ENCODE measurements around the gene C15orf62. TPM values are rescaled to one million over a fixed set of nuclear protein-coding genes. Genes with fewer than 3 reads are reported as not detected.

Gene C15orf62
- total RNA-seq, 4 donors from 2014 or later: 0.66 to 0.85 TPM; not detected in 2

DNA sequence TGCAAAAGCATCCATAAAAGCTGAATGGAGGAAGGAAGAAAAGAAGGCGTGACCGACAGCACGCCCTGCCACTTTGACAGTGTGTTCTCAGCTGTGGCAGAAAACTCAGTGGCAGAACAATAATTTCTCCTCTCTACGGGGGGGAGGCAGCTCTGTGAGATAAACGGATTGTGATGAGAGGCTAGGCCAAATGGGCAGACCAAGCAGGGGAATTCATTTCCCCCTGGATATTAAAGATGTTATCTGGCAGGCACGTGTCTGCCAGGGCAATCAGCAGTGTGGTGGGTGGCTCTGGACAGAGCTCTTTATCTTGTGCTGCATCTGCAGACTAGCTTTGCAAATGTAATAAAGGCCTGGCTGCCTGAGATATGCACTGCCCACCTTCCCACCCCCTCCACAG is 12.8 kb upstream of the C15orf62 start:
- TF ChIP-seq, protein P1, sequence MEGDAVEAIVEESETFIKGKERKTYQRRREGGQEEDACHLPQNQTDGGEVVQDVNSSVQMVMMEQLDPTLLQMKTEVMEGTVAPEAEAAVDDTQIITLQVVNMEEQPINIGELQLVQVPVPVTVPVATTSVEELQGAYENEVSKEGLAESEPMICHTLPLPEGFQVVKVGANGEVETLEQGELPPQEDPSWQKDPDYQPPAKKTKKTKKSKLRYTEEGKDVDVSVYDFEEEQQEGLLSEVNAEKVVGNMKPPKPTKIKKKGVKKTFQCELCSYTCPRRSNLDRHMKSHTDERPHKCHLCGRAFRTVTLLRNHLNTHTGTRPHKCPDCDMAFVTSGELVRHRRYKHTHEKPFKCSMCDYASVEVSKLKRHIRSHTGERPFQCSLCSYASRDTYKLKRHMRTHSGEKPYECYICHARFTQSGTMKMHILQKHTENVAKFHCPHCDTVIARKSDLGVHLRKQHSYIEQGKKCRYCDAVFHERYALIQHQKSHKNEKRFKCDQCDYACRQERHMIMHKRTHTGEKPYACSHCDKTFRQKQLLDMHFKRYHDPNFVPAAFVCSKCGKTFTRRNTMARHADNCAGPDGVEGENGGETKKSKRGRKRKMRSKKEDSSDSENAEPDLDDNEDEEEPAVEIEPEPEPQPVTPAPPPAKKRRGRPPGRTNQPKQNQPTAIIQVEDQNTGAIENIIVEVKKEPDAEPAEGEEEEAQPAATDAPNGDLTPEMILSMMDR (IDR thresholded peaks at IDR 0.05; ENCODE audit: low read depth): no peak

DNA sequence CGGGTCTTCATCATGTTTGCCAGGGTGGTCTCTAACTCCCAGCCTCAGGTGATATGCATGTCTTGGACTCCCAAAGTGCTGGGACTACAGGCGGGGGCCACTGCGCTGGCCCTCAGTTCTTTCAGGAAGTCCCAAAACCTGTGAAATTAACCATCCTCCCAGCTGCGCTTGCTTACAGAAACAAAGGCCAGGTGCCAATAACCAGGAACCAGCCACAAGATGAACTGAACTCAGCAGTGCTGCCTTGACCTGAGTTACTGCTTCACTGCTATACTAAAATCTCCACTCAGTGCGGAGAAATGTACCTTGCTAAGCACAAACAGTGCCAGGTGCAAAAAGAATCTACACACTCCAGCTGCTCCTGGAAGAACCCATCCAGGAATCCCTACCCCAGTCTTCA is 9.8 kb upstream of the C15orf62 start:
- TF ChIP-seq, protein P1 (IDR thresholded peaks at IDR 0.05; ENCODE audit: low read depth): no peak

DNA sequence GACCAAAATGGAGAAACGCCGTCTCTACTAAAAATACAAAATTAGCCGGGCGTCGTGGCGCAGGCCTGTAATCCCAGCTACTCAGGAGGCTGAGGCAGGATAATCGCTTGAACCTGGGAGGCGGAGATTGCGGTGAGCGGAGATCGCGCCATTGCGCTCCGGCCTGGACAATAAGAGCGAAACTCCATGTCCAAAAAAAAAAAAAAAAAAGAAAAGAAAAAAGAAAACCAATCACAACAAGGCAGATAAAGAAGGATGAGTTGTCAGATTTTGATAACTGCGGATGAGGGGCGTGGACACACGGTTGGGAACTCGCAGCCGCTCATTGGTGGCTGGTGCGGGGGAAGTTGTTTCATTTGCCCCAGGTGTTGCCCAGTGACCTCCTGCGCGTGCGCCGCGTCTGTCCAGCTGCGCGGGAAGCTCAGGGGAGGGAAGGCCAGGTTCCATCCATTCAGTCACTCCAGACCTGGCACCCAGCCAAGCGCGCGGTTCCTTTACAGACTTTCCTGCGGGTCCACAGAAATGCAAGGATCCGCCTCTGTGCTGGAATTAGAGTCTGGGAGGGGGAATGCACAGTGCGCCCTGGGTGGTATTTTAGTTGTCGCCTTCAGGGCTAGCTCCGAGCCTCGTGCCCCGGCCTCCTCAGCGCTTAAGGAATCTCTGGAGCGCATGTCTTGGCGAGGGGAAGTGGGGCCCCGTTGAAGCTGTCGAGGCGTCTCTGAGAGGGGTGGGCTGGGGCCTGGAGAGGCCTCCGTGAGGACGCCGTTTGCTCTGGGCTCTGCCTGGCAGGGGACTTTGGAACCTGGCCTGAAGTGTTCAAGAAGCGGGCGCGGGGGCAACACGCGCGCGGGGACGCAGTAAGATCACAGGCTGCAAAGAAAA is 6.6 kb upstream of the C15orf62 start:
- TF ChIP-seq, protein P1 (IDR thresholded peaks at IDR 0.05; ENCODE audit: low read depth): no peak

DNA sequence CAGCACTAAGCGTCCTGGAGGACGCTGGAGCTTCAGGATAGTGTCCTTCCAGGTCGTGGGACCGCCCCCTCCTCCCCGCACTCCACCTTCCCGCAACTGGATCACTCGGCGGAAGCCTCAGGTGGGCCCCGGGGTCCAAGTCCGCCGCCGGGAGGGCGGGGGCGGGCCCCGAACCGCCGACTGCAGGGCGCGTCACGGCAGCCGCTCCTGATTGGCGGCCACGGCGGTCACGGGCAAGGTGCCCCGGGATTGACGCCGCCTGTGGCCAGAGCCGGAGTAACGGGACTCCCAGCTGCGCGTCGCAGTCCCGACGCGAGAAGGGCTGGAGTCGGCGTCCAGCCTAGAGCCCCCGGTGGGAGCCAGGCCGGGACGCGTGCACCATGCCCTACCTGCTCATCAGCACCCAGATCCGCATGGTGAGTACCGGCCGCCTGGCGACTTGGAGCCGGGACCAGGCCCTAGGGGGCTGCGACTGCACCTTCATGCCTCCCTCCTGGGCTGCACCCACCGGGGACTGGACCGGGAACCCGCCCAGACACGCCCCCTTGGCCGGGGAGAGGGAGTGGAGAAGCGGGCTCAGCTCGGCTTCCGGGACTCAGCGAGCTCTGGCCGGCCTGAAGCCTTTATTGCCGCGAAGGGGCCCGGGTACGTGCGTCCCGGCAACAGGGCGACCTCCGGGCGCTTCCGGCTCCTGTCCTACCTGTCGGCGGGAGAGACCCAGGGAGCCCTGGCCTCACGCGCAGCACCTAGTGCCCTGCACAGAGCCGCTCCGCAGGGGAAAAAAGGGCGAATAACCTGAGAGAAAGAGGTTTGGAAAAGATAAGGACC is 5.8 kb upstream of the C15orf62 start, which contains the start of gene GCHFR:
Gene GCHFR, plus strand, starts transcription at position 268 of the 828 bp plus-strand sequence. Its CDS starts 113 bp downstream, at position 381.
- TF ChIP-seq, protein P1 (IDR thresholded peaks at IDR 0.05; ENCODE audit: low read depth): no peak

DNA sequence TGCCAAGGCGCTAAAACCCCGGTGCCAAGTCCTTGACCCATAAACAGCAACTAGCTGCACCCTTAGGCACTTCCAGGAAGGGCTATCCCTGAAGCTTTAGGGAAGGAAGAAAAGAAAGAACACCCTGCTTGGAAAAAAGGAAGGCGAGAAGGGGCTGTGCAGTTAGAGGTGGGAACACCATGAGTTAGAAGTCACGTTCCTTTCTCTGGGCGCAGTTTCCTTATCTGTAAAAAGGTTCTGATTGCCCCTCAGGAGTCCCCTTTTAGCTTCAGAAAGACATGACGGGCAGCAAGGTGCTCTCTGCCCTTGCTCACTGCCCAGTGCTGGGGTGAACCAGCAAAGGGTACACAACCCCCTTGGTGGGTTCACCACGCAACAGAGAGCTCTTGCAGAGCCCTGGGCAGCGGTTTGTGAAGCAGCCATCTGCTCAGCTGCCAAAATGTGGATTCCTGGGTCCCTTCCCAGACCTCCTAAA is 5.1 kb upstream of the C15orf62 start:
- TF ChIP-seq, protein P1 (IDR thresholded peaks at IDR 0.05; ENCODE audit: low read depth): no peak

DNA sequence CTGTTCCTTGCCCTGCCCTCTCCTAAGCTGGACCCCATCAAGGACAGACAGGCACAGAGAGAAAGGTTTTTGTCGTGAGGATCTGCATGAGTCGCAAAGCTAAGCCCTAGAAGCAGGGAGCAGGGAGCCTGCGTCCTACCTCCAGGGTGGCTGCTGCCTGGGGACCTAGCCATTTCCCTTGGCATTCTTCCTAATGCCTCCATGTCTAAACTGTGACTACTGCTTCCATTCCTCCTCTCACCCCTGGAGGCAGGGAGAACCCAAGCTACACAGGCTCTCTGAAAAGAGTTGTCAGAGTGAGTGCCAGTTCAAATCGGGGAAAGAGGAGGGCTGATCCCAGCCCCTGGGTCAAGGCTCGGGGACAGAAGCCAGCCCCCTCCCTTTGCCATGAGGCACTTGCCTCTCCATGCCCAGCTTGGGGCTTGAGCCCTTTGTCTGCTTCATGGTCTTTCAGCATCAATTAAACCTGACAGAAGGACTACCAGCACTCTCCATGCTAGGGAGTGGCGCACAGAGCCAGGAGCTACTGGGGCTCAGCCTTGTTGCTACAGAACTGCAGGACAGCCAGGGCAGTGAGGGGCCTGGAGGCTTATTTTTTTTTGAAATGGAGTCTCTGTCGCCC is 3.5 kb upstream of the C15orf62 start:
- TF ChIP-seq, protein P1 (IDR thresholded peaks at IDR 0.05; ENCODE audit: low read depth): no peak

Data from subcutaneous adipose tissue (tissue), 4 donors.